D721Med (cell line): ENCODE results near the gene LAMB4.

Source experiments
- DNase-seq: peaks from one replicate; pipeline ENCODE4 v3.0.0; 2011; ENCODE audit warnings: low spot score; ENCODE audit not compliant: insufficient read length
- FAIRE-seq: peaks from 2 replicates; lab custom pipeline; 2011; peaks lifted over from hg19 to GRCh38; lab: Jason Lieb, UNC
- CTCF ChIP-seq: IDR thresholded peaks from 2 replicates; pipeline ENCODE4 v1.5.1; 2012; ENCODE audit warnings: mild to moderate bottlenecking, control low read depth; ENCODE audit not compliant: insufficient read depth; ENCODE audit errors: missing control alignments

Gene LAMB4

GRCh38 chr7:108149119-108149518 is 19.0 kb upstream of the LAMB4 start:
- TF ChIP-seq CTCF: no peak

GRCh38 chr7:108147031-108147563 is 16.9 kb upstream of the LAMB4 start:
- FAIRE-seq (no peak), DNase-seq (no peak)
- no peak for TF ChIP-seq CTCF

More at GRCh38 chr7:108149119-108149518, 19.0 kb upstream of the LAMB4 start:
- DNase-seq (no peak), FAIRE-seq (no peak)

- peak; percentile 85 for TF ChIP-seq CTCF
- FAIRE-seq: peak; percentile 6
Measured at GRCh38 chr7:108146070-108146842, 16.1 kb upstream of the LAMB4 start.

GRCh38 chr7:108145401-108145800 is 15.2 kb upstream of the LAMB4 start:
- DNase-seq (no peak), FAIRE-seq (no peak)
- no peak for TF ChIP-seq CTCF

More at GRCh38 chr7:108146070-108146842, 16.1 kb upstream of the LAMB4 start:
- DNase-seq: no peak

GRCh38 chr7:108144931-108145330 is 14.8 kb upstream of the LAMB4 start:
- FAIRE-seq: no peak
- no peak for TF ChIP-seq CTCF
- no peak for DNase-seq

GRCh38 chr7:108143658-108144420 is 13.7 kb upstream of the LAMB4 start:
- DNase-seq: no peak
- FAIRE-seq: no peak
- TF ChIP-seq CTCF: no peak
